Endothelial cell of umbilical vein (primary cell): Measurements from ENCODE around the gene TSHZ3. TPM values are rescaled to one million over a fixed set of nuclear protein-coding genes. Genes with fewer than 3 reads are reported as not detected.

Experiments
- BruUV-seq: library from RNA; stranded (reverse); fragments of 400-500 nt; replicated peaks from 2 replicates; lab custom pipeline; 2021; lab: Mats Ljungman, UMichigan
- CTCF ChIA-PET: fragments of 300-600, 350-600 bp; sonication (Branson Sonifier 250); formaldehyde crosslinking; loops from one replicate; lab custom pipeline; 2021; ENCODE audit warnings: antibody characterized with exemption, inconsistent platforms; lab: Charles Lee
- POLR2A ChIA-PET: fragments of 300-600, 350-600 bp; sonication (Branson Sonifier 250); formaldehyde crosslinking; loops from one replicate; lab custom pipeline; 2021; ENCODE audit warnings: antibody characterized with exemption, inconsistent platforms; lab: Charles Lee
- DNase-seq: peaks from one replicate; pipeline ENCODE4 v3.0.0-alpha.2; 2011; ENCODE audit warnings: low read depth, low spot score
- FAIRE-seq: peaks from 2 replicates; lab custom pipeline; 2011; peaks lifted over from hg19 to GRCh38; lab: Jason Lieb, UNC
- H2AFZ ChIP-seq: 2 replicates; pipeline ENCODE4 v1.6.0; 2012; ENCODE audit warnings: low read depth, low read length, control low read depth, inconsistent platforms
- H3K27ac ChIP-seq: 2 replicates; pipeline ENCODE4 v1.5.1; 2011; ENCODE audit warnings: low read depth, mild to moderate bottlenecking, control low read depth, low read length, moderate library complexity; ENCODE audit not compliant: insufficient read depth
- H3K27me3 ChIP-seq, 2 experiments: 2 replicates each; pipeline versions ENCODE4 v1.6.0 to v1.6.1; 2011; ENCODE audit warnings: low read length in 2 of 2, mixed read lengths in 1 of 2; ENCODE audit not compliant: control insufficient read depth in 2 of 2, insufficient read depth in 2 of 2
- H3K36me3 ChIP-seq, 2 experiments: 2 replicates in 1 of 2; 3 replicates in 1 of 2; pipeline ENCODE4 v1.5.1; 2011; ENCODE audit warnings: low read length in 2 of 2, mild to moderate bottlenecking in 1 of 2, moderate library complexity in 1 of 2; ENCODE audit not compliant: control insufficient read depth in 2 of 2, insufficient read depth in 2 of 2; ENCODE audit errors: extremely low read depth in 1 of 2
- H3K4me1 ChIP-seq: 3 replicates; pipeline ENCODE4 v1.5.1; 2011; ENCODE audit warnings: mild to moderate bottlenecking, low read length; ENCODE audit not compliant: control insufficient read depth, insufficient read depth; ENCODE audit errors: extremely low read depth
- H3K4me2 ChIP-seq: 2 replicates; pipeline ENCODE4 v1.6.1; 2011; ENCODE audit warnings: low read length, control low read depth, mixed read lengths; ENCODE audit not compliant: insufficient read depth
- H3K4me3 ChIP-seq, 3 experiments: fragments of 200-600 bp in 1 of 3; sonication (generic), shearing (Covaris generic) in 1 of 3; replicated peaks in 1 of 3; 2 replicates each; pipeline ENCODE4 v1.5.1; 2011 to 2016; ENCODE audit warnings: control low read depth in 3 of 3, low read length in 3 of 3, mild to moderate bottlenecking in 2 of 3, inconsistent platforms in 1 of 3, low read depth in 1 of 3, moderate library complexity in 1 of 3; ENCODE audit not compliant: insufficient read depth in 1 of 3
- H3K79me2 ChIP-seq: 2 replicates; pipeline ENCODE4 v1.6.0; 2012; ENCODE audit warnings: low read length, inconsistent platforms; ENCODE audit not compliant: control insufficient read depth, insufficient read depth
- H3K9ac ChIP-seq: replicated peaks from 2 replicates; pipeline ENCODE3; 2011; ENCODE audit warnings: low read length, control low read depth; ENCODE audit not compliant: insufficient read depth; ENCODE audit errors: extremely low read depth
- H3K9me1 ChIP-seq: replicated peaks from 3 replicates; pipeline ENCODE4 v1.6.0; 2011; ENCODE audit warnings: mild to moderate bottlenecking, low read length; ENCODE audit not compliant: control insufficient read depth, insufficient read depth; ENCODE audit errors: extremely low read depth
- H3K9me3 ChIP-seq: replicated peaks from 2 replicates; pipeline ENCODE4 v1.5.1; 2012; ENCODE audit warnings: low read length, inconsistent platforms; ENCODE audit not compliant: control insufficient read depth, insufficient read depth
- H4K20me1 ChIP-seq: replicated peaks from 2 replicates; pipeline ENCODE3; 2011; ENCODE audit warnings: mild to moderate bottlenecking, low read length; ENCODE audit not compliant: control insufficient read depth, insufficient read depth; ENCODE audit errors: extremely low read depth
- EZH2 ChIP-seq: IDR thresholded peaks from 2 replicates; pipeline ENCODE4 v1.6.1; 2012; ENCODE audit warnings: borderline replicate concordance, low read depth, mild to moderate bottlenecking, moderate library complexity, low read length, inconsistent platforms; ENCODE audit not compliant: severe bottlenecking
- FOS ChIP-seq: IDR thresholded peaks from 2 replicates; pipeline ENCODE4 v1.6.1; 2011; ENCODE audit warnings: mild to moderate bottlenecking, low read length, moderate library complexity, borderline replicate concordance; ENCODE audit not compliant: insufficient read depth
- GATA2 ChIP-seq: IDR thresholded peaks from 2 replicates; pipeline ENCODE4 v1.7.0; 2011; ENCODE audit warnings: low read depth, mild to moderate bottlenecking, moderate library complexity, mixed read lengths, low read length; ENCODE audit not compliant: insufficient read length, insufficient read depth
- JUN ChIP-seq: IDR thresholded peaks from 2 replicates; pipeline ENCODE4 v1.6.1; 2011; ENCODE audit warnings: borderline replicate concordance, low read depth; ENCODE audit not compliant: insufficient read length, insufficient read depth
- MYC ChIP-seq: IDR thresholded peaks from one replicate; pipeline ENCODE4 v1.6.1; 2011; ENCODE audit warnings: mild to moderate bottlenecking, low read depth, low read length
- POLR2A ChIP-seq: IDR thresholded peaks from 2 replicates; pipeline ENCODE4 v1.6.1; 2012; ENCODE audit warnings: low read depth, mild to moderate bottlenecking, control low read depth, low read length
- POLR2AphosphoS5 ChIP-seq: IDR thresholded peaks from 2 replicates; pipeline ENCODE4 v1.6.1; 2012; ENCODE audit warnings: low read depth, mild to moderate bottlenecking, control low read depth, low read length, moderate library complexity; ENCODE audit not compliant: insufficient read depth
- dilution Hi-C: fragments of 300-500 bp; cut with MboI; formaldehyde crosslinking; loops from one replicate; pipeline ENCODE4 v1.15.0; 2019; ENCODE audit warnings: low sequenced_read_pairs; ENCODE audit not compliant: extremely low pct_ligation_motif_present
- intact Hi-C: fragments of 100-400 bp; cut with micrococcal nuclease; formaldehyde crosslinking; loops from one replicate; pipeline ENCODE4 v1.10.0; 2022
- polyA plus RNA-seq, 4 experiments: library from polyadenylated mRNA; depleted of rRNA in 3 of 4; stranded (reverse) in 3 of 4; unstranded in 1 of 4; fragments of >200 nt; gene quantifications; 2 replicates each; pipeline versions ENCODE4 v1.2.1 to v1.2.3, GENCODE V29; 2011 to 2012; ENCODE audit warnings: missing spikeins in 1 of 4
- total RNA-seq: library from RNA; stranded (reverse); gene quantifications from 2 replicates; pipeline ENCODE4 v1.2.3, GENCODE V29; 2021
- TF ChIP-seq, protein P1 (sequence below): IDR thresholded peaks from 2 replicates; pipeline ENCODE4 v1.6.1; 2011; ENCODE audit not compliant: insufficient read depth, insufficient read length
- TF ChIP-seq, protein P2 (sequence below), 2 donors: IDR thresholded peaks; 1 replicate in 1 of 2; 2 replicates in 1 of 2; pipeline ENCODE4 v1.5.1; 2011; ENCODE audit warnings: low read length in 2 of 2, mild to moderate bottlenecking in 2 of 2, moderate library complexity in 2 of 2, control low read depth in 1 of 2, inconsistent platforms in 1 of 2, low read depth in 1 of 2; ENCODE audit not compliant: insufficient read depth in 1 of 2; ENCODE audit errors: extremely low read depth in 1 of 2

TSHZ3 gene
- total and polyA plus RNA-seq, 2 donors (not counting 3 experiments of a cell fraction or from before 2014, with no cell fraction given), result 1.2 to 6.2 TPM

DNA sequence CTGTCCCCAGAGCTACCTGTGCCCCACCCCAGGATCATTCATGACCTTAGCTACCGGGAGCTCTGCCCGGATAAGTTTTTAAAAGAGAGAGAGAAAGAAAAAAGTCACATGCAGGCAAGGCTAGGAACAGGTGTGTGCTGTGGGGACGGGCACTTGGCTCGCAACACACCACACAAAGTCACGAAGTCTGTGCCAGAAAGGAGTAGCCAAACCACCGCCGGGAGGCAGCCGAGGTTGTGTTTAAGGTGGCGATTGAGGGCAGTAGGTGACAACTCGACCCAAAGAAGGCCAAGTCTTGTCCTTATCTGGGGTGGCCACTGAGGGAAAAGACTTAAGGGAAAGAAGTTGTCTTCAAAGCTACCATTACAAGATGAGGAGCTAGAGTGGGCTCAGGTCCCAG is 4.6 kb upstream of the TSHZ3 start:
- Histone ChIP-seq H4K20me1 (no peaks in the 10 kb centered on the region), H3K9me3 (no peaks in the 10 kb centered on the region), H3K27me3 (peaks cover 48 to 62% of the 10 kb centered on the region in 2 experiments), H3K27ac (no peak overlapping the region), H3K4me3 (no peak overlapping the region), H3K36me3 (no peaks in the 10 kb centered on the region), H3K4me2 (no peak overlapping the region), H3K9ac (no peak overlapping the region), H2AFZ (no peak overlapping the region), H3K4me1 (peaks cover 8% of the 10 kb centered on the region), H3K79me2 (no peaks in the 10 kb centered on the region), H3K9me1 (no peaks in the 10 kb centered on the region)
- DNase-seq, result no peak
- dilution Hi-C loops (no loop called here), intact Hi-C loops (loop anchor here (5.0 kb wide), 1 partner anchor 37 kb away; no protein-coding TSS in a partner anchor)
- no TSS peak for BruUV-seq
- no peak for TF ChIP-seq MYC
- TF ChIP-seq JUN, result no peak
- TF ChIP-seq FOS, result no peak
- TF ChIP-seq EZH2, result no peak
- TF ChIP-seq POLR2AphosphoS5, result no peak
- TF ChIP-seq, protein P1, sequence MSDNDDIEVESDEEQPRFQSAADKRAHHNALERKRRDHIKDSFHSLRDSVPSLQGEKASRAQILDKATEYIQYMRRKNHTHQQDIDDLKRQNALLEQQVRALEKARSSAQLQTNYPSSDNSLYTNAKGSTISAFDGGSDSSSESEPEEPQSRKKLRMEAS, result no peak
- TF ChIP-seq, protein P2, sequence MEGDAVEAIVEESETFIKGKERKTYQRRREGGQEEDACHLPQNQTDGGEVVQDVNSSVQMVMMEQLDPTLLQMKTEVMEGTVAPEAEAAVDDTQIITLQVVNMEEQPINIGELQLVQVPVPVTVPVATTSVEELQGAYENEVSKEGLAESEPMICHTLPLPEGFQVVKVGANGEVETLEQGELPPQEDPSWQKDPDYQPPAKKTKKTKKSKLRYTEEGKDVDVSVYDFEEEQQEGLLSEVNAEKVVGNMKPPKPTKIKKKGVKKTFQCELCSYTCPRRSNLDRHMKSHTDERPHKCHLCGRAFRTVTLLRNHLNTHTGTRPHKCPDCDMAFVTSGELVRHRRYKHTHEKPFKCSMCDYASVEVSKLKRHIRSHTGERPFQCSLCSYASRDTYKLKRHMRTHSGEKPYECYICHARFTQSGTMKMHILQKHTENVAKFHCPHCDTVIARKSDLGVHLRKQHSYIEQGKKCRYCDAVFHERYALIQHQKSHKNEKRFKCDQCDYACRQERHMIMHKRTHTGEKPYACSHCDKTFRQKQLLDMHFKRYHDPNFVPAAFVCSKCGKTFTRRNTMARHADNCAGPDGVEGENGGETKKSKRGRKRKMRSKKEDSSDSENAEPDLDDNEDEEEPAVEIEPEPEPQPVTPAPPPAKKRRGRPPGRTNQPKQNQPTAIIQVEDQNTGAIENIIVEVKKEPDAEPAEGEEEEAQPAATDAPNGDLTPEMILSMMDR (IDR thresholded peaks at IDR 0.05; ENCODE audit: extremely low read depth in 1 of 2, insufficient read depth in 1 of 2, low read depth in 1 of 2, low read length in 2 of 2), result no peak
- TF ChIP-seq POLR2A, result no peak
- no peak for TF ChIP-seq GATA2
- ChIA-PET POLR2A (no interaction called here), CTCF (interaction anchor here (1.6 kb wide), 1 partner anchor 870 kb away, joined by 5 read pairs; no protein-coding TSS in a partner anchor)
- no peak for FAIRE-seq
